Kidney epithelial cell (primary cell): ENCODE data around the gene DIS3. TPM values are rescaled to one million over a fixed set of nuclear protein-coding genes. Genes with fewer than 3 reads are reported as not detected.

Experiments used
- DNase-seq: peaks from one replicate; pipeline ENCODE4 v3.0.0-alpha.2; 2010; ENCODE audit warnings: low read depth
- H3K27me3 ChIP-seq: 2 replicates; pipeline ENCODE4 v1.6.0; 2011; ENCODE audit warnings: low read length; ENCODE audit not compliant: control insufficient read depth, insufficient read depth
- H3K36me3 ChIP-seq: 2 replicates; pipeline ENCODE4 v1.5.1; 2011; ENCODE audit warnings: low read length; ENCODE audit not compliant: control insufficient read depth, insufficient read depth
- H3K4me3 ChIP-seq: 2 replicates; pipeline ENCODE4 v1.5.1; 2011; ENCODE audit warnings: low read depth, mild to moderate bottlenecking, control low read depth, low read length
- total RNA-seq: library from RNA; depleted of rRNA; stranded (reverse); fragments of >200 nt; gene quantifications from 2 replicates; pipeline ENCODE4 v1.2.3, GENCODE V29; 2015
- TF ChIP-seq, protein P1 (sequence below): IDR thresholded peaks from 2 replicates; pipeline ENCODE4 v1.5.1; 2011; ENCODE audit warnings: mild to moderate bottlenecking, moderate library complexity, low read length, control low read depth, inconsistent platforms; ENCODE audit not compliant: insufficient read depth, poor library complexity, severe bottlenecking

The DIS3 gene
- total RNA-seq, 1 donor from 2014 or later = 37.0 TPM

- Histone ChIP-seq H3K27me3 (no peaks in the 10 kb centered on the region), H3K4me3 (no peak overlapping the region), H3K36me3 (peaks cover 1% of the 10 kb centered on the region)
- no peak for DNase-seq
- TF ChIP-seq, protein P1, sequence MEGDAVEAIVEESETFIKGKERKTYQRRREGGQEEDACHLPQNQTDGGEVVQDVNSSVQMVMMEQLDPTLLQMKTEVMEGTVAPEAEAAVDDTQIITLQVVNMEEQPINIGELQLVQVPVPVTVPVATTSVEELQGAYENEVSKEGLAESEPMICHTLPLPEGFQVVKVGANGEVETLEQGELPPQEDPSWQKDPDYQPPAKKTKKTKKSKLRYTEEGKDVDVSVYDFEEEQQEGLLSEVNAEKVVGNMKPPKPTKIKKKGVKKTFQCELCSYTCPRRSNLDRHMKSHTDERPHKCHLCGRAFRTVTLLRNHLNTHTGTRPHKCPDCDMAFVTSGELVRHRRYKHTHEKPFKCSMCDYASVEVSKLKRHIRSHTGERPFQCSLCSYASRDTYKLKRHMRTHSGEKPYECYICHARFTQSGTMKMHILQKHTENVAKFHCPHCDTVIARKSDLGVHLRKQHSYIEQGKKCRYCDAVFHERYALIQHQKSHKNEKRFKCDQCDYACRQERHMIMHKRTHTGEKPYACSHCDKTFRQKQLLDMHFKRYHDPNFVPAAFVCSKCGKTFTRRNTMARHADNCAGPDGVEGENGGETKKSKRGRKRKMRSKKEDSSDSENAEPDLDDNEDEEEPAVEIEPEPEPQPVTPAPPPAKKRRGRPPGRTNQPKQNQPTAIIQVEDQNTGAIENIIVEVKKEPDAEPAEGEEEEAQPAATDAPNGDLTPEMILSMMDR = no peak
Observed at GRCh38 chr13:72716776-72717175, 64.9 kb downstream of the DIS3 start.

Other genes starting within 250 kb of the DIS3 start
- 12.7 and 18.0 TPM in 2 replicates for gene MZT1, start 54.3 kb downstream of the DIS3 start, total RNA-seq
- gene BORA, start 54.0 kb downstream of the DIS3 start, total RNA-seq = 4.4 and 12.3 TPM in 2 replicates
- gene PIBF1, start 233 bp upstream of the DIS3 start, total RNA-seq = 12.2 and 17.0 TPM in 2 replicates